ENCODE measurements around the gene PFN1. TPM values are rescaled to one million over a fixed set of nuclear protein-coding genes. Genes with fewer than 3 reads are reported as not detected.

The PFN1 gene
- total and polyA plus RNA-seq, 7 donors: 149 to 1,518 (median 232) TPM

- intact Hi-C loops (cut with DNase I): loop anchor here (5.0 kb wide), 3 partner anchors 36 to 54 kb away; partner anchors contain the start of genes CAMTA2 (in 1 of the 2), INCA1 (in 1 of the 2) and KIF1C (in 1 of the 2)
- H3K36me3 ChIP-seq (ENCODE audit: insufficient read depth in 1 of 2, low read depth in 1 of 2): peaks cover 0 to 57% of the 10 kb centered on the region in 2 donors
- ATAC-seq: no peak
- TF ChIP-seq CTCF (IDR thresholded peaks at IDR 0.05): no peak
- no peaks in the 10 kb centered on the region for H3K9me3 ChIP-seq
- no peak overlapping the region for H3K4me3 ChIP-seq
- H3K27me3 ChIP-seq (ENCODE audit: insufficient read depth in 3 of 3, low read length in 2 of 3): no peaks in the 10 kb centered on the region
- 65 to 69% (median 66%) methylated on average over 13 of the region's 13 CpGs for WGBS, 3 donors
- H3K4me1 ChIP-seq: peaks cover 45% of the 10 kb centered on the region
- peak overlapping the region; percentile 41 for H3K27ac ChIP-seq
- no peak for DNase-seq
Measured at GRCh38 chr17:4942760-4943508, 5.4 kb downstream of the PFN1 start.

GRCh38 chr17:4941319-4941610 lies 7.1 kb downstream of the PFN1 start:
- Histone ChIP-seq H3K27me3 (ENCODE audit: insufficient read depth in 3 of 3, low read length in 2 of 3) (no peaks in the 10 kb centered on the region), H3K4me3 (peak overlapping the region; percentile 80), H3K27ac (peak overlapping the region; percentile 95), H3K4me1 (peaks cover 52% of the 10 kb centered on the region), H3K9me3 (no peaks in the 10 kb centered on the region), H3K36me3 (ENCODE audit: insufficient read depth in 1 of 2, low read depth in 1 of 2) (peaks cover 0 to 67% of the 10 kb centered on the region in 2 donors)
- 50 to 60% (median 55%) methylated on average over 4 of the region's 4 CpGs for WGBS, 3 donors
- intact Hi-C loops (cut with DNase I): loop anchor here (5.0 kb wide), 3 partner anchors 34 to 56 kb away; partner anchors contain the start of genes CAMTA2 (in 1 of the 2), INCA1 (in 1 of the 2) and KIF1C (in 1 of the 2)
- DNase-seq: no peak
- no peak for TF ChIP-seq CTCF (IDR thresholded peaks at IDR 0.05)
- ATAC-seq: no peak

GRCh38 chr17:4940555-4941318 lies 7.6 kb downstream of the PFN1 start:
- intact Hi-C loops (cut with DNase I): loop anchor here (5.0 kb wide), 3 partner anchors 33 to 57 kb away; partner anchors contain the start of genes CAMTA2 (in 1 of the 2), INCA1 (in 1 of the 2) and KIF1C (in 1 of the 2)
- H3K4me1 ChIP-seq: peaks cover 52% of the 10 kb centered on the region
- peak; percentile 66 to 80 (median 71) for ATAC-seq
- WGBS, 3 donors: 2% methylated on average over 27 to 29 of the region's 29 CpGs
- H3K27me3 ChIP-seq (ENCODE audit: insufficient read depth in 3 of 3, low read length in 2 of 3): no peaks in the 10 kb centered on the region
- H3K27ac ChIP-seq: peak overlapping the region; percentile 95
- TF ChIP-seq CTCF (IDR thresholded peaks at IDR 0.05): no peak
- H3K36me3 ChIP-seq (ENCODE audit: insufficient read depth in 1 of 2, low read depth in 1 of 2): peaks cover 0 to 66% of the 10 kb centered on the region in 2 donors
- no peaks in the 10 kb centered on the region for H3K9me3 ChIP-seq
- peak; percentile 61 to 74 for DNase-seq
- peak overlapping the region; percentile 80 for H3K4me3 ChIP-seq

- peaks cover 0 to 61% of the 10 kb centered on the region in 2 donors for H3K36me3 ChIP-seq (ENCODE audit: insufficient read depth in 1 of 2, low read depth in 1 of 2)
- peak within 1 kb of the TSS; percentile 80 for H3K4me3 ChIP-seq
- no peaks in the 10 kb centered on the region for H3K9me3 ChIP-seq
- DNase-seq: peak; percentile 95 to 97
- TF ChIP-seq CTCF (IDR thresholded peaks at IDR 0.05): no peak
- ATAC-seq: peak; percentile 90 to 92 (median 91)
- no peaks in the 10 kb centered on the region for H3K27me3 ChIP-seq (ENCODE audit: insufficient read depth in 3 of 3, low read length in 2 of 3)
- intact Hi-C loops (cut with DNase I): loop anchor here (5.0 kb wide), 5 partner anchors 33 to 137 kb away; partner anchors contain the start of genes CAMTA2 (in 1 of the 2), INCA1 (in 1 of the 2), KIF1C (in 1 of the 2) and ZFP3 (in 1 of the 2)
- WGBS, 3 donors: 0% methylated on average over 67 to 72 of the region's 72 CpGs
- H3K27ac ChIP-seq: peak within 1 kb of the TSS; percentile 95
- H3K4me1 ChIP-seq: peaks cover 45% of the 10 kb centered on the region
Measured at GRCh38 chr17:4939796-4940554, 8.4 kb downstream of the PFN1 start, which contains the start of the genes RNF167 and SLC25A11. RNF167 (plus strand) TSS chr17:4940268; CDS start chr17:4940910, 642 bp downstream. SLC25A11 (minus strand) TSS chr17:4940046; CDS start chr17:4939910, 136 bp downstream.
